Esophagus muscularis mucosa (tissue), 4 donors: ENCODE results near the gene CCDC159. TPM values are rescaled to one million over a fixed set of nuclear protein-coding genes. Genes with fewer than 3 reads are reported as not detected.

ENCODE experiments used
- DNase-seq: peaks from one replicate; pipeline ENCODE4 v3.0.0-alpha.2; 2017; ENCODE audit errors: extremely low spot score
- H3K27ac ChIP-seq, 4 donors: fragments of 200-600 bp; sonication (generic); replicated peaks in 1 of 4; 1 replicate in 3 of 4; 2 replicates in 1 of 4; pipeline ENCODE4 v1.5.1; 2016 to 2019; ENCODE audit warnings: mild to moderate bottlenecking in 1 of 4
- H3K27me3 ChIP-seq, 4 donors: fragments of 200-600 bp; sonication (generic); one replicate each; pipeline versions ENCODE4 v1.5.1 to v1.6.0; 2016 to 2019
- H3K36me3 ChIP-seq, 4 donors: fragments of 200-600 bp; sonication (generic); one replicate each; pipeline ENCODE4 v1.5.1; 2016 to 2019
- H3K4me1 ChIP-seq, 4 donors: fragments of 200-600 bp; sonication (generic); one replicate each; pipeline ENCODE4 v1.5.1; 2016 to 2019
- H3K4me3 ChIP-seq, 4 donors: fragments of 200-600 bp; sonication (generic); 1 replicate in 2 of 4; 2 replicates in 2 of 4; pipeline ENCODE4 v1.5.1; 2016 to 2019; ENCODE audit warnings: mild to moderate bottlenecking in 4 of 4, moderate library complexity in 1 of 4
- H3K9me3 ChIP-seq, 4 donors: fragments of 200-600 bp; sonication (generic); 1 replicate in 3 of 4; 2 replicates in 1 of 4; pipeline ENCODE4 v1.5.1; 2016 to 2019
- CTCF ChIP-seq, 3 experiments: fragments of 200-600 bp in 2 of 3; fragments of 450-650 bp in 1 of 3; sonication (generic) in 2 of 3; IDR thresholded peaks; one replicate each; pipeline ENCODE4 v1.5.1; 2017 to 2019; ENCODE audit warnings: antibody characterized with exemption in 3 of 3, mild to moderate bottlenecking in 2 of 3, moderate library complexity in 1 of 3
- EP300 ChIP-seq: sonication (generic); formaldehyde crosslinking; IDR thresholded peaks from one replicate; pipeline ENCODE4 v1.6.1; 2017; ENCODE audit warnings: antibody characterized with exemption
- POLR2A ChIP-seq: fragments of 450-650 bp; IDR thresholded peaks from one replicate; pipeline ENCODE4 v1.6.1; 2017; ENCODE audit warnings: antibody characterized with exemption, moderate library complexity, mild to moderate bottlenecking, low read depth
- POLR2AphosphoS5 ChIP-seq, 2 donors: sonication (generic); formaldehyde crosslinking; IDR thresholded peaks; one replicate each; pipeline ENCODE4 v1.6.1; 2017; ENCODE audit warnings: antibody characterized with exemption in 2 of 2
- WGBS: methylation state at CpG from one replicate; pipeline ENCODE4 v1.1.5; 2018; 5-methylcytosine and 5-hydroxymethylcytosine counted together
- intact Hi-C: fragments of 100-400 bp; cut with DNase I; formaldehyde crosslinking; loops from one replicate; pipeline ENCODE4 v1.15.1; 2023
- total RNA-seq, 4 donors: library from RNA; depleted of rRNA; stranded (reverse); fragments of >200 nt; gene quantifications; one replicate each; pipeline versions ENCODE4 v1.1.0 to v1.2.1, GENCODE V29; 2016

Gene CCDC159
- total RNA-seq, 4 donors from 2014 or later, result 8.3 to 17.6 (median 13.8) TPM

- Histone ChIP-seq H3K27ac (peak overlapping the region in 1 of 4 donors; percentile 79), H3K27me3 (no peaks in the 10 kb centered on the region), H3K4me3 (peak overlapping the region in 1 of 4 donors; percentile 83), H3K9me3 (no peaks in the 10 kb centered on the region), H3K36me3 (peaks cover 6 to 40% (median 34%) of the 10 kb centered on the region in 4 donors), H3K4me1 (peaks cover 5 to 28% (median 25%) of the 10 kb centered on the region in 4 donors)
- no peak for DNase-seq
- intact Hi-C loops, result no loop called here
- TF ChIP-seq POLR2A (no peak), CTCF (IDR thresholded peaks at IDR 0.05) (no peak), EP300 (no peak), POLR2AphosphoS5 (IDR thresholded peaks at IDR 0.05) (no peak)
- WGBS, result 66% methylated on average over 8 of the region's 11 CpGs
These were observed 10.6 kb downstream of the CCDC159 start for GRCh38 chr19:11356676-11357550.

- DNase-seq, result no peak
- TF ChIP-seq CTCF (IDR thresholded peaks at IDR 0.05) (no peak), POLR2AphosphoS5 (IDR thresholded peaks at IDR 0.05) (no peak)
- Histone ChIP-seq H3K27ac (no peak overlapping the region), H3K4me1 (peaks cover 5 to 27% (median 25%) of the 10 kb centered on the region in 4 donors), H3K4me3 (no peak overlapping the region), H3K27me3 (no peaks in the 10 kb centered on the region), H3K9me3 (no peaks in the 10 kb centered on the region), H3K36me3 (peaks cover 18 to 65% (median 54%) of the 10 kb centered on the region in 4 donors)
- 91% methylated on average over 11 of the region's 11 CpGs for WGBS
- intact Hi-C loops, result no loop called here
These were observed 13.1 kb downstream of the CCDC159 start for GRCh38 chr19:11359421-11359820.

- H3K4me1 ChIP-seq, result peaks cover 0 to 21% (median 10%) of the 10 kb centered on the region in 4 donors
- peaks cover 18 to 82% (median 66%) of the 10 kb centered on the region in 4 donors for H3K36me3 ChIP-seq
- TF ChIP-seq POLR2A (no peak), CTCF (IDR thresholded peaks at IDR 0.05) (no peak), EP300 (no peak), POLR2AphosphoS5 (IDR thresholded peaks at IDR 0.05) (no peak)
- intact Hi-C loops, result no loop called here
- H3K9me3 ChIP-seq, result no peaks in the 10 kb centered on the region
- no peaks in the 10 kb centered on the region for H3K27me3 ChIP-seq
- H3K4me3 ChIP-seq, result no peak overlapping the region
- H3K27ac ChIP-seq, result no peak overlapping the region
- 62% methylated on average over 23 of the region's 43 CpGs for WGBS
- no peak for DNase-seq
These were observed 14.9 kb downstream of the CCDC159 start for GRCh38 chr19:11361037-11361770.

GRCh38 chr19:11361771-11362731 is 15.7 kb downstream of the CCDC159 start:
- Histone ChIP-seq H3K27ac (no peak overlapping the region), H3K27me3 (no peaks in the 10 kb centered on the region), H3K36me3 (peaks cover 18 to 83% (median 67%) of the 10 kb centered on the region in 4 donors), H3K9me3 (no peaks in the 10 kb centered on the region), H3K4me1 (peaks cover 0 to 12% (median 2%) of the 10 kb centered on the region in 4 donors), H3K4me3 (no peak overlapping the region)
- TF ChIP-seq CTCF (IDR thresholded peaks at IDR 0.05), result no peak
- TF ChIP-seq POLR2AphosphoS5 (IDR thresholded peaks at IDR 0.05), result no peak
- no peak for TF ChIP-seq EP300
- no peak for TF ChIP-seq POLR2A
- no peak for DNase-seq
- intact Hi-C loops, result no loop called here
- WGBS, result 78% methylated on average over 35 of the region's 35 CpGs
